OCI-LY1 (cell line): Measurements from ENCODE around the gene FAS.

Source experiments
- CTCF ChIP-seq: fragments of 200-600 bp; sonication (generic), shearing (Covaris generic); IDR thresholded peaks from 2 replicates; pipeline ENCODE4 v1.5.1; 2017; ENCODE audit warnings: mild to moderate bottlenecking, antibody characterized with exemption, low read length, moderate library complexity, mixed read lengths
- EZH2 ChIP-seq: fragments of 200-600 bp; sonication (generic), shearing (Covaris generic); IDR thresholded peaks from 2 replicates; pipeline ENCODE4 v1.8.0; 2017; ENCODE audit warnings: borderline replicate concordance, mixed run types, mild to moderate bottlenecking, antibody characterized with exemption, low read length, moderate library complexity, mixed read lengths

DNA sequence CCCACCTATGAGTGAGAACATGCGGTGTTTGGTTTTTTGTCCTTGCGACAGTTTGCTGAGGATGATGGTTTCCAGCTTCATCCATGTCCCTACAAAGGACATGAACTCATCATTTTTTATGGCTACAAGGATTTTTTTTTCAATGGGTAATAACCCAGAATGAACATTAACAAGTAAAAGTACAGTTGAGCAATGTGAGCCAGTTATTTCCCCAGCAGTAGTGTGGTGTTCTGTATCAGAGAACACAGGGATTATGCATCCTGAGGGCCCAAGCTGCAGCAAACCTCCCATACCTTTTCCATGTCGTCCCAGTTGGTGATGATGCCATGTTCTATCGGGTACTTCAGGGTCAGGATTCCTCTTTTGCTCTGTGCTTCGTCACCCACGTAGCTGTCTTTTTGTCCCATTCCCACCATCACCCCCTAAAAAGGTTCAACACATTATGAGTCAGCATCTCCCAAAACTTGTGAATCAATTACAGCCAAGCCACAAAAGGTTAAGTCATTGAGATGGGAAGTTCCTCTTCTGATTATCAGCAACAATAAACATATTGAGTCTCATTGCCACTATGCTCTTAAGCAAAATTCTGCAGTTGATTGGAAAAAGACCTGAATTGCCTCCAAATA is 43.5 kb upstream of the FAS start:
- TF ChIP-seq CTCF (no peak), EZH2 (no peak)
